PC-9 (cell line): Measurements from ENCODE around the gene VPS13D. TPM values are rescaled to one million over a fixed set of nuclear protein-coding genes. Genes with fewer than 3 reads are reported as not detected.
A peak's percentile ranks its signal among the peaks of the same experiment; 100 is the strongest.

Experiments
- BruUV-seq: library from RNA; stranded (reverse); fragments of 400-500 nt; replicated peaks from 2 replicates; lab custom pipeline; 2021; lab: Mats Ljungman, UMichigan
- CTCF ChIA-PET: fragments of 300-600 bp; sonication (Branson Sonifier 250); formaldehyde crosslinking; loops from one replicate; lab custom pipeline; 2022; ENCODE audit warnings: antibody characterized with exemption; lab: Charles Lee
- POLR2A ChIA-PET: fragments of 300-600 bp; sonication (Branson Sonifier 250); formaldehyde crosslinking; loops from one replicate; lab custom pipeline; 2022; ENCODE audit warnings: antibody characterized with exemption; ENCODE audit not compliant: unreplicated experiment; lab: Charles Lee
- DNase-seq, 2 experiments: peaks; one replicate each; pipeline versions ENCODE4 v3.0.0 to v3.0.0-alpha.2; 2015 to 2022; ENCODE audit warnings: mixed read lengths in 1 of 2
- H2AFZ ChIP-seq: fragments of 200-600 bp; sonication (generic); 2 replicates; pipeline ENCODE4 v1.8.1; 2017; ENCODE audit warnings: antibody characterized with exemption
- H3F3A ChIP-seq: fragments of 200-600 bp; sonication (generic); 2 replicates; pipeline ENCODE4 v1.8.1; 2017; ENCODE audit warnings: antibody characterized with exemption, mild to moderate bottlenecking, low read depth; ENCODE audit not compliant: insufficient read depth
- H3K27ac ChIP-seq: fragments of 200-600 bp; sonication (generic); 2 replicates; pipeline ENCODE4 v1.6.1; 2016; ENCODE audit warnings: mixed run types
- H3K27me3 ChIP-seq: fragments of 200-600 bp; sonication (generic); 2 replicates; pipeline ENCODE4 v1.6.1; 2016; ENCODE audit warnings: low read depth, mixed run types; ENCODE audit not compliant: insufficient read depth
- H3K36me3 ChIP-seq: fragments of 200-600 bp; sonication (generic); 2 replicates; pipeline ENCODE4 v1.6.1; 2016; ENCODE audit warnings: low read depth, mixed run types
- H3K4me1 ChIP-seq: fragments of 200-600 bp; sonication (generic); replicated peaks from 2 replicates; pipeline ENCODE4 v1.6.1; 2016; ENCODE audit warnings: mixed run types; ENCODE audit not compliant: insufficient read depth
- H3K4me2 ChIP-seq: fragments of 200-600 bp; sonication (generic); 2 replicates; pipeline ENCODE4 v1.6.1; 2017; ENCODE audit warnings: mixed run types
- H3K4me3 ChIP-seq: fragments of 200-600 bp; sonication (generic); 2 replicates; pipeline ENCODE4 v1.6.1; 2016; ENCODE audit warnings: mixed run types
- H3K79me2 ChIP-seq: fragments of 200-600 bp; sonication (generic); 2 replicates; pipeline ENCODE4 v1.6.1; 2017; ENCODE audit warnings: low read depth, mixed run types
- H3K9me2 ChIP-seq: fragments of 200-600 bp; sonication (generic); 2 replicates; pipeline ENCODE4 v1.8.1; 2017; ENCODE audit warnings: mild to moderate bottlenecking; ENCODE audit not compliant: insufficient read depth
- H3K9me3 ChIP-seq: fragments of 200-600 bp; sonication (generic); 2 replicates; pipeline ENCODE4 v1.8.1; 2016; ENCODE audit warnings: low read depth; ENCODE audit not compliant: insufficient read depth
- H4K20me1 ChIP-seq: fragments of 200-600 bp; sonication (generic); 2 replicates; pipeline ENCODE4 v1.8.1; 2017; ENCODE audit not compliant: insufficient read depth
- CTCF ChIP-seq: fragments of 200-600 bp; sonication (generic); conservative IDR thresholded peaks from 2 replicates; pipeline ENCODE4 v1.6.1; 2017; ENCODE audit warnings: mixed run types, antibody characterized with exemption, mild to moderate bottlenecking, moderate library complexity
- EZH2 ChIP-seq: fragments of 200-600 bp; sonication (generic); IDR thresholded peaks from 2 replicates; pipeline ENCODE4 v1.8.0; 2017; ENCODE audit warnings: antibody characterized with exemption, low read depth
- intact Hi-C: fragments of 100-400 bp; cut with micrococcal nuclease; formaldehyde crosslinking; loops from one replicate; pipeline ENCODE4 v1.10.0; 2022; ENCODE audit not compliant: unreplicated experiment
- total RNA-seq: library from RNA; stranded (reverse); gene quantifications from 2 replicates; pipeline ENCODE4 v1.2.3, GENCODE V29; 2021

The VPS13D gene
- total RNA-seq, 1 experiment from 2014 or later, result 36.2 TPM

- Histone ChIP-seq H3K79me2 (no peaks in the 10 kb centered on the region), H3K4me1 (peaks cover 14% of the 10 kb centered on the region), H3K9me3 (no peaks in the 10 kb centered on the region), H4K20me1 (no peaks in the 10 kb centered on the region), H3K4me3 (no peak overlapping the region), H3F3A (no peaks in the 10 kb centered on the region), H3K36me3 (no peaks in the 10 kb centered on the region), H2AFZ (no peak overlapping the region), H3K27me3 (no peaks in the 10 kb centered on the region), H3K9me2 (no peaks in the 10 kb centered on the region), H3K4me2 (no peak overlapping the region), H3K27ac (no peak overlapping the region)
- ChIA-PET CTCF (no interaction called here), POLR2A (no interaction called here)
- BruUV-seq, result no TSS peak
- DNase-seq, result no peak
- TF ChIP-seq EZH2 (no peak), CTCF (no peak)
- intact Hi-C loops, result no loop called here
These were observed 200.7 kb downstream of the VPS13D start for GRCh38 chr1:12430525-12430924.

- Histone ChIP-seq H3K4me2 (no peak overlapping the region), H2AFZ (no peak overlapping the region), H3K27me3 (no peaks in the 10 kb centered on the region), H3K79me2 (no peaks in the 10 kb centered on the region), H3F3A (peaks cover 4% of the 10 kb centered on the region; the same call in 1 of the 2 replicates), H4K20me1 (no peaks in the 10 kb centered on the region), H3K9me3 (no peaks in the 10 kb centered on the region), H3K27ac (no peak overlapping the region), H3K4me3 (no peak overlapping the region), H3K9me2 (no peaks in the 10 kb centered on the region), H3K4me1 (peaks cover 35% of the 10 kb centered on the region), H3K36me3 (no peaks in the 10 kb centered on the region)
- DNase-seq, result no peak
- no TSS peak for BruUV-seq
- POLR2A ChIA-PET, result no interaction called here
- no peak for TF ChIP-seq CTCF
- no peak for TF ChIP-seq EZH2
- intact Hi-C loops, result no loop called here
- CTCF ChIA-PET, result no interaction called here
These were observed 203.1 kb downstream of the VPS13D start for GRCh38 chr1:12432897-12433296.

GRCh38 chr1:12433323-12434053 lies 203.7 kb downstream of the VPS13D start:
- H3K27me3 ChIP-seq, result no peaks in the 10 kb centered on the region
- H4K20me1 ChIP-seq, result no peaks in the 10 kb centered on the region
- ChIA-PET POLR2A (interaction anchor here (0.6 to 1.1 kb wide), 5 partner anchors 52 to 186 kb away, joined by 3 to 17 read pairs (median 3); no protein-coding TSS in a partner anchor), CTCF (interaction anchor here (0.6 kb wide), 1 partner anchor 314 kb away, joined by 3 read pairs; no protein-coding TSS in a partner anchor)
- no peaks in the 10 kb centered on the region for H3K79me2 ChIP-seq
- peaks cover 4% of the 10 kb centered on the region; the same call in 1 of the 2 replicates for H3F3A ChIP-seq
- DNase-seq, result no peak
- TF ChIP-seq CTCF (no peak), EZH2 (no peak)
- intact Hi-C loops, result loop anchor here (1.0 kb wide), 1 partner anchor 45 kb away; no protein-coding TSS in a partner anchor
- peaks cover 35% of the 10 kb centered on the region for H3K4me1 ChIP-seq
- H2AFZ ChIP-seq, result no peak overlapping the region
- H3K4me3 ChIP-seq, result no peak overlapping the region
- no peaks in the 10 kb centered on the region for H3K9me2 ChIP-seq
- H3K4me2 ChIP-seq, result no peak overlapping the region
- H3K36me3 ChIP-seq, result no peaks in the 10 kb centered on the region
- no peaks in the 10 kb centered on the region for H3K9me3 ChIP-seq
- no TSS peak for BruUV-seq
- H3K27ac ChIP-seq, result peak overlapping the region; percentile 28
